Mesodermal cell (in vitro differentiated cells): ENCODE measurements around the gene EHD3. TPM values are rescaled to one million over a fixed set of nuclear protein-coding genes. Genes with fewer than 3 reads are reported as not detected.

Experiments
- H3K27ac ChIP-seq: 2 replicates; pipeline ENCODE4 v1.7.0; 2013; ENCODE audit warnings: mild to moderate bottlenecking, low read depth, low read length, moderate library complexity; ENCODE audit not compliant: severe bottlenecking
- H3K36me3 ChIP-seq: 2 replicates; pipeline ENCODE4 v1.7.1; 2013; ENCODE audit warnings: mild to moderate bottlenecking, low read length, moderate library complexity; ENCODE audit not compliant: control insufficient read depth, insufficient read depth
- H3K4me1 ChIP-seq: one replicate; pipeline ENCODE4 v1.7.1; 2013; ENCODE audit warnings: mild to moderate bottlenecking, low read length; ENCODE audit not compliant: insufficient read depth, control insufficient read depth, poor library complexity, severe bottlenecking
- H3K4me3 ChIP-seq: 2 replicates; pipeline ENCODE4 v1.7.0; 2013; ENCODE audit warnings: low read length, control low read depth, mild to moderate bottlenecking; ENCODE audit not compliant: insufficient read depth, poor library complexity, severe bottlenecking; ENCODE audit errors: extremely low read depth
- H3K9me3 ChIP-seq: 2 replicates; pipeline ENCODE4 v1.7.1; 2013; ENCODE audit warnings: mild to moderate bottlenecking, low read length, moderate library complexity; ENCODE audit not compliant: control insufficient read depth
- WGBS, 2 experiments: methylation state at CpG; one replicate each; pipeline ENCODE4 v1.1.5; 2013; ENCODE audit warnings: missing lambda C conversion rate in 2 of 2; ENCODE audit not compliant: insufficient coverage in 2 of 2; 5-methylcytosine and 5-hydroxymethylcytosine counted together
- polyA plus RNA-seq, 2 experiments: library from polyadenylated mRNA; stranded (reverse); fragments of 50-300 nt; gene quantifications; one replicate each; pipeline ENCODE4 v1.2.3, GENCODE V29; 2013

Gene EHD3
- polyA plus RNA-seq (2013, experiment 1 of 2): 21.0 TPM
- polyA plus RNA-seq (2013, experiment 2 of 2): 17.7 TPM

DNA sequence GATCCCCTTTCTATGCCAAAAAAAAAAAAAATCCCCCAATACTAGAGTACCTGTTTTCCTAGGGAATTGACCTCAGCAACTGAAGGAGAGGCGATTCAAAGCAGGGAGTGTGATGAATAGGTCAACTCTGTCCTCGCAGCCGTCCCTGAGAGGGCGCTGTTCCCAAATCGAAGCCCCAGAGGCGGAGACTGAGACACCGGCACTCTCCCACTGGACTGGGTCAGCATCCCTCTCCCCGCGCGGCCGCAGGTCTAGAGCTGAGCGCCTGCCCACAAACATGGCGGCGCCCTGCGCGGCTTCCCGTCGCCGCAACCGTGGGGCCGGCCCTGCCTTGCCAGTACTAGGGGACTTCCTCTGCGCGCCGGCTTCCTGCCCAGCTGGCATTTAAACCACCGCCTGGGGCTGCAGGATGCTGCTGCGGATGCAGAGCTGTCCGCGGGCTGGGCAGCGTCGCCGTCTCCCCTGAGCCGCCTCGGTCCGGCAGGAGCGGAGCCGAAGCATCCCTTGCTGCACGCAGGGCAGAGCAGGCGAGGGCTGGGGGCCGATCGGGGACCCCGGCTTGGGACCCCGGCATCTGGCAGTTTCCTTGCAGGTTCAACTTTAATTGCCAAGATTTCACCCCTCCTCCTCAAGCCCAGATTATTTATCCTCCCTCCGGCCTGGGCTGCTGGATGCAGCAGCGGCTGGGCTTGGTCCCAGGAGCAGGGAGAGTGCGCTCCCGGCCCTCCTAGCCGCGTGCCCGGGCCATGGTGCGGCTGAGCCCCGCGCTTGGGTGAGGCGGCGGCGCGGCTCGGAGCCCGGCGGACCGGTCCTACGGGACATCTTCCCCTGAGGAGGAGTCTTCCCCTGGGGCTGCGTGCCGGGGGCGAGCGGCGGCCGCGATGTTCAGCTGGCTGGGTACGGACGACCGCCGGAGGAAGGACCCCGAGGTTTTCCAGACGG, at the start of gene EHD3:
EHD3 (plus strand) TSS at position 412 of the 942 bp plus-strand sequence; CDS start at position 882, 470 bp downstream.
- H3K4me3 ChIP-seq: peak within 1 kb of the TSS; percentile 64
- H3K9me3 ChIP-seq: no peaks in the 10 kb centered on the region
- peaks cover 16% of the 10 kb centered on the region for H3K36me3 ChIP-seq
- 0 to 1% methylated on average over 58 to 62 of the region's 74 CpGs for WGBS, 2 experiments
- no peak within 1 kb of the TSS for H3K27ac ChIP-seq
- peaks cover 20% of the 10 kb centered on the region for H3K4me1 ChIP-seq

DNA sequence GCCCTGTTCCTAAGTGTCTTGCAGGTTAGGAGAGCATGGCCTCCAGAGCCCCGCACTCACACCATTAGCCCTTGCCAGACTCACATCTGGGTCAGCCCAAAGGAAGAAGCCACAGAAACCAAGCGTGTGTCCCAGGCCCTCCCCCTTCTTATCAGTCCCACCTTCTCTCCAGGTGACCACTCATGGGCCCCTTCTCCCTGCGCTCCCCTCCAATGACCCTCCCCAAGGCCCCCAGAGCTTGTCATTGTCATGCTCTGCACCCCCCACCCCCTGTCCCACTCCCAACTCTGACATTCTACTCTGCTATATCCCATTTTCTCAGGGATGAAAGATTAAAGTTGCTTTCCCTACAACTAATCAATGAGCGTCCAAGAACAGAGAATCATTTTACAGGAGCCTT, 46.8 kb upstream of the EHD3 start:
- Histone ChIP-seq H3K4me1 (no peaks in the 10 kb centered on the region), H3K36me3 (no peaks in the 10 kb centered on the region), H3K9me3 (no peaks in the 10 kb centered on the region), H3K4me3 (no peak overlapping the region), H3K27ac (no peak overlapping the region)
- 80 to 94% methylated on average over 2 of the region's 4 CpGs for WGBS, 2 experiments

DNA sequence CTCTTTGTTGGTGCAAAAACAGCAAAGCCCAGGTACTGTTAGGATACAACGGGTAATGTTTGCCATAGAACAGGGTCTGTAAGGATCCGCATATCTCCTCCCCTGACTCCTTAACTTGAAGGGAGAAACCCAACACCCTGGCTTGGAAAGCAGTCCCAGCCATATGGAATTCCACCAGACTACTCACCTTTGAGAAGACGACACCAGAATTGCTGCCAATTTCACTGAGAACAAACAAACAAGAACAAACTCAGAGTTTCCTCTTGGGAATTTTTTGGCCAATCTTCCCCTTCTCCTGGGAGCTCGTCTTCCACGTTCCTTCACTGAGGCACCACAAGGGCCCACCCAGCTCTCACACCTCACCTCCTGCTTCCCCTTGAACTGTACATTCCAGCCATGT, 45.8 kb upstream of the EHD3 start:
- H3K9me3 ChIP-seq: no peaks in the 10 kb centered on the region
- 58 to 75% methylated on average over 5 of the region's 5 CpGs for WGBS, 2 experiments

DNA sequence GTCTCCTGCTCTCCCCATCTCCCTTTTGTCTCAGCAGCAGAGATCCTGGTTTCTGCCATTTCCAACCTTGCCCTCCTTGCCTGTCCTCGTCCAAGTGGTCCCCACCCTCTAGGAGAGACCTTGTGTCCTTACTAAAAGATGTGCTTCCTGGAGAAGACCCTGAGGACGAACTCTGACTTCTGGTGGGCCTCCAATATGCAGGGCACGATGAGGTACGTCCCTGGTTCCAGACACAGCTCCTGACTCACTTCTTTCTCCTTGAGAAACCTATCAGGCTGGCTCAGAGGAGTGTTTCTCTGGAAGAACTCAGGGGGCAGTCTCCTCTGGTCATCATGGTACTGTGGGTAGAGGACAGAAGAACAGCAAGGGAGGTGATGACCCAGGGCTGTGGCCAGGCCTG, 44.8 kb upstream of the EHD3 start:
- H3K27ac ChIP-seq: no peak overlapping the region
- no peak overlapping the region for H3K4me3 ChIP-seq
- 89 to 93% methylated on average over 4 of the region's 4 CpGs for WGBS, 2 experiments
- H3K4me1 ChIP-seq: no peaks in the 10 kb centered on the region
- no peaks in the 10 kb centered on the region for H3K36me3 ChIP-seq
- no peaks in the 10 kb centered on the region for H3K9me3 ChIP-seq

More for the DNA sequence above, 45.8 kb upstream of the EHD3 start:
- Histone ChIP-seq H3K36me3 (no peaks in the 10 kb centered on the region), H3K4me3 (no peak overlapping the region), H3K27ac (no peak overlapping the region), H3K4me1 (no peaks in the 10 kb centered on the region)

DNA sequence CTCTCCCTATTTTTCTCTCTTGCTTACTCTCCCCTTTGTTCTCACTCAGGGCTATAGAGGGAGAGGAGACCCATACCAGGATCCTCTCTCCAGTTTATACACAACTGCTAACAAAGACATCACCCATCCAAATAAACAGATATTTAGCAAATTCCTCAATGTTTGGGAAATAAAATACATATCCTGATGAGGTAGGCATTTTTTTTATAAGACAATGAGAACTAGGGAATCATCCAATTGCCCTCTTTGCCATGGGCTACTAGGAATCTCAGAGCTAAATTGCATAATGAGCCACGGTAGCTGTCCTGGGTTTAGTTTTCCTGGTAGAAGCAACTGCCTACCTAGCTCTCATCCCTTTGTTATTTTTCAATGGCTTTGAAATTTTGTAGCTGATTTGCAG, 43.8 kb upstream of the EHD3 start:
- Histone ChIP-seq H3K9me3 (no peaks in the 10 kb centered on the region), H3K36me3 (no peaks in the 10 kb centered on the region), H3K4me3 (no peak overlapping the region), H3K4me1 (no peaks in the 10 kb centered on the region), H3K27ac (no peak overlapping the region)
- WGBS, 2 experiments: 80% methylated on average over 1 of the region's 1 CpG; no CpG with 5 or more reads in 1 of the 2 experiments

DNA sequence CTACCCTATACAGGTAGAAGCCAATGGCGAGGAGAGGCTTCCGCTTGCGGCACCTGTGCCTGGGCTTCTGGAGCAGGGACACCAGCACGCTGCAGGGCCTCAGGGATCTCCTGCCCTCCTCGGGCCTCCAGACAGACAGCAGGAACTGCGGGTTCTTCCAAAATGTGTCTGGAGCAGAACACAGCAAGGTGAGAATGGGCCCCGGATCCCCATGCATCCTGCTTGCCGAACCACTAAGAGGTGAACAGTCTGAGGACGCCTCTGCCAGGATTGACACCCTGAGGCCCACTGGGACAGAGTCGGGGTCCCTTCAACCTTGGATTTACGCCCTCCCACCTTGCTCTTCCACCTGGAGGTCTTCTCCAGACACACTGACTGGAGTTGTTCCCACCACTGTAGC, 42.0 kb upstream of the EHD3 start:
- no peaks in the 10 kb centered on the region for H3K9me3 ChIP-seq
- no peak overlapping the region for H3K4me3 ChIP-seq
- no peaks in the 10 kb centered on the region for H3K4me1 ChIP-seq
- H3K27ac ChIP-seq: no peak overlapping the region
- 89 to 94% methylated on average over 9 to 11 of the region's 11 CpGs for WGBS, 2 experiments
- no peaks in the 10 kb centered on the region for H3K36me3 ChIP-seq

DNA sequence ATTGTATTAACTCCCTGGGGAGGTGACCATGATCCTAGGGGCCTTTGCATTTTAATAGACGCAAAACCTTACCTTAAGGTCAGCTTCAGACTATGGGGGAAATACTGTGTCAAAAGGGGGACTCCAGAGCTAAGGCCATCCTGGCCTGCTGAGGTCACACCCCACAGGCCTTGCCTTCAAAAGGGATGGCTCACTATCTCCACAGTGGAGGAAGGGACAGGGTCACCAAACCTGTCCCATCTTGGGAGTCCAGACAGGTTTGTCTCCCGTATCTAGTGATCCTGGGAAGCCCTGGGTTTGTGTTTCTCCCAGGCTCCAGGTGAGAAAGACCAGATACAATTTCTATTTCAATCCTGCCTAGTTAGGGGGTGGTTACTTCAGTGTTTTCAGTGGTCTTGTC, 41.6 kb upstream of the EHD3 start:
- Histone ChIP-seq H3K4me3 (no peak overlapping the region), H3K9me3 (no peaks in the 10 kb centered on the region), H3K36me3 (no peaks in the 10 kb centered on the region), H3K27ac (no peak overlapping the region), H3K4me1 (no peaks in the 10 kb centered on the region)
- 100% methylated on average over 1 to 2 of the region's 2 CpGs for WGBS, 2 experiments

DNA sequence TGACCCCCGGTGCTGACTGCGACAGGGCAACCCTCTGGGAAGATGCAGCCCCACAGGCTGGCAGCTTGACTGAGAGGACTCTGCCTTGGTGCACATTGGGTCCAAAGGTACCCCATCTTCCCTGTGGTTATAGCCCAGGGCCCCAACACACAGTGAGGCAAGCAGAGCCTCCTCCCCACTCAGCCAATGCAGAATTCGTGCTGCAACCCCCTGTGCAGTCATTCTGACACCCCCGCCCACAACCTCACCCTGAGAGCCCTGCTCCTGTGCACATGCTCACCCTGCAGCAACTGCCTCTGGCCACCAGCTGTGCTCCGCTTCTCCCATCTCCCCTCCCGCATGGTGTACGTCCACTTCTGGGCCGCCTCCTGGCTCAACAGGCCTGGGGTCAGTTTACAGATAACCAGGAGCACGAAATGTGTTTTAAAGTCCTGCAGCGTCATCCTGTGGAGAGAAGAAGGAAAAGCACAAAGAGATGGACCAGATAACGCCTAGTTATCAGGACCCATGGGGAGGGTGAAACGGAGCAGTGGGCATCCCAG, 41.0 kb upstream of the EHD3 start:
- no peaks in the 10 kb centered on the region for H3K36me3 ChIP-seq
- WGBS, 2 experiments: 83 to 93% methylated on average over 10 to 12 of the region's 12 CpGs

DNA sequence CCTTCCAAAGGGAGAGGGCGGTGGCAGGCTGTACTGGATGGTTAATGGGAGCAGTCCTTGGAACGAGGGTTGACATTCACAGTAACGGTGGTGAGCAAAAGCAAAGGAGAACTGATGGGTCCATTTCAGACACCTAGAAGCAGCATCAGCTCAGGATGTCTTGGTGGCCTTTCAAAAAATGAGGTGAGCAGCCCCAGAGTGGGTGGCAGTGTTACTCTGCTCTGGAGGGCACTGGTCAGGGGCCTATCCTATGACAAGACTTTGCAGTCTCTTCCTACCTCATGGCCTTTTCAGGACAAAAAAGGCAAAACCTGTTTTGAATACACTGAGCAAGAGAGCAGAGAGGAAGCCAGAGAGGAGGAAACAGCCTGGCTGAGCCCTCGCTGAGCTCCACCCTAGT, 40.1 kb upstream of the EHD3 start:
- no peaks in the 10 kb centered on the region for H3K9me3 ChIP-seq
- H3K4me3 ChIP-seq: no peak overlapping the region
- no peaks in the 10 kb centered on the region for H3K36me3 ChIP-seq
- H3K27ac ChIP-seq: no peak overlapping the region
- 93 to 100% methylated on average over 3 to 4 of the region's 4 CpGs for WGBS, 2 experiments
- H3K4me1 ChIP-seq: no peaks in the 10 kb centered on the region

More for the DNA sequence above, 41.0 kb upstream of the EHD3 start:
- no peaks in the 10 kb centered on the region for H3K4me1 ChIP-seq
- H3K4me3 ChIP-seq: no peak overlapping the region
- H3K9me3 ChIP-seq: no peaks in the 10 kb centered on the region
- no peak overlapping the region for H3K27ac ChIP-seq

DNA sequence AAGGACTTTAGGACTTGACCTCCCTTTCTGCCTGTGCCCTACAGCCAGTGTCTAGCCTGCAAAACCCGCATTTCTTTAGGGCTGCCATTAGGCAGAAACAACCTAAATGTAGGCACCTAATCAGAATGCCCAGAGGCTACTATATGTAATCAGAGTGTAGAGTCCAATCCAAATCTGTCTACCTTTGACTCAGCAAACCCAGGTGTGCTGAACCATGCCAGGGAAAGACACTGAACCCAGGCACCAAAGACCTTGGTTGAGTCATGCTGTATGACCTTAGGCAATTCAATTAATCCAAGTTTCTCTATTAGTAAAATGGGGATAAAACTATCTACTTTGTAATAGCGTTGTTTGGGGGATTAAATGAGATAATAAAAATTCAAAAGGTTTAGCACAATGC, 37.3 kb upstream of the EHD3 start:
- 100% methylated on average over 1 of the region's 2 CpGs; no CpG with 5 or more reads in 1 of the 2 experiments for WGBS, 2 experiments
- no peak overlapping the region for H3K27ac ChIP-seq
- H3K4me3 ChIP-seq: no peak overlapping the region
- H3K4me1 ChIP-seq: no peaks in the 10 kb centered on the region
- no peaks in the 10 kb centered on the region for H3K9me3 ChIP-seq
- no peaks in the 10 kb centered on the region for H3K36me3 ChIP-seq

DNA sequence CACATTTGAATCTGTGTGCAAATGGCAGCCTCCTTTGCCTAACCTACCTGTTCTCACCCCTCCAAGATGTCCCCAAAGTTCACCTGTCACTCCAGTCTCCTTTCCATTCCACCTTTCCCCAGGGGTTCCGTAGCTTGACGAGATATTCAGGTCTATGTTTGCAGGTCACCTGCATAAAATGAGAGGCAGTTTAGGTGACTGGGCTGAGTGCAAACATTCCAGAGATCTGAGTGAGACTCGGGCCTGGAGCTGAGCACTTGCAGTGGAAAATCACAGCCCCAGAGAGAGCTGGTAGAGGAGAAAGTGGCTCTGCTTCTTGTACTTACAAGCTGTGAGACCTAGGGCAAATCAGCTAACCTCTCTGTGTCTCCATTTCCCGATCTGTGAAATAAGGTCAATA, 36.8 kb upstream of the EHD3 start:
- H3K27ac ChIP-seq: no peak overlapping the region
- H3K9me3 ChIP-seq: no peaks in the 10 kb centered on the region
- whole genome bisulfite sequencing, 2 experiments: 90 to 96% methylated on average over 3 to 4 of the region's 4 CpGs
- H3K4me3 ChIP-seq: no peak overlapping the region
- H3K4me1 ChIP-seq: no peaks in the 10 kb centered on the region
- no peaks in the 10 kb centered on the region for H3K36me3 ChIP-seq
